B cell (primary cell): ENCODE data around the gene APOA5.

Experiments
- CTCF ChIP-seq: fragments of 200-600 bp; IDR thresholded peaks from one replicate; pipeline ENCODE4 v1.8.0; 2022; ENCODE audit warnings: antibody characterized with exemption, mild to moderate bottlenecking
- EZH2 ChIP-seq: IDR thresholded peaks from 2 replicates; pipeline ENCODE4 v1.6.1; 2012; ENCODE audit warnings: borderline replicate concordance, low read depth, mild to moderate bottlenecking, moderate library complexity, low read length; ENCODE audit not compliant: insufficient read depth, poor library complexity, severe bottlenecking

- TF ChIP-seq CTCF = no peak
- no peak for TF ChIP-seq EZH2
Observed at GRCh38 chr11:116787786-116788486, 3.7 kb downstream of the APOA5 start, which contains the start of gene ZPR1.
